GM10266 (cell line): Measurements from ENCODE around the gene TEKT2.
A peak's percentile ranks its signal among the peaks of the same experiment; 100 is the strongest.

Experiments
- DNase-seq: peaks from one replicate; pipeline ENCODE4 v3.0.0; 2012; ENCODE audit errors: extremely low spot score
- TF ChIP-seq, protein P1 (sequence below): IDR thresholded peaks from 2 replicates; pipeline ENCODE4 v1.5.1; 2012; ENCODE audit warnings: mild to moderate bottlenecking, low read depth; ENCODE audit not compliant: control insufficient read depth, insufficient read depth; ENCODE audit errors: missing control alignments

TEKT2 gene

DNA sequence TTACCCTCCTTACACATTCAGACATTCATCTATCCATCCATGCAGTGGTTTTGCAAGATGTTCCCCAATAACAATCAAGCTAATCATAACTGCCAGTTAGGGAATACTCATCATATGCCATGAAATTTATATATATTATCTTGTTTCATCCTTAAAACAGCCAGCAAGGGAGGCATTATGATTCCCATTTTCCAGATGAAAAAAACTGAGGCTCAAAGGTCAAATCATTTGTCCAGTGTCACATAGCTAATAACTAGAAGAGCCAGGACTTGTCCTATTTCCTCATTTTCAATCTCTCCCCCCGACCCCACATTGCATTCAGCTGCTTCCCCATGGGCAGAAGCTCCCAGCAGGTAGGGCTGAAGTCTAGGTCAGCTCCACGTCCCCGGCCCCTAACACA, 48.1 kb downstream of the TEKT2 start:
- DNase-seq: no peak
- TF ChIP-seq, protein P1, sequence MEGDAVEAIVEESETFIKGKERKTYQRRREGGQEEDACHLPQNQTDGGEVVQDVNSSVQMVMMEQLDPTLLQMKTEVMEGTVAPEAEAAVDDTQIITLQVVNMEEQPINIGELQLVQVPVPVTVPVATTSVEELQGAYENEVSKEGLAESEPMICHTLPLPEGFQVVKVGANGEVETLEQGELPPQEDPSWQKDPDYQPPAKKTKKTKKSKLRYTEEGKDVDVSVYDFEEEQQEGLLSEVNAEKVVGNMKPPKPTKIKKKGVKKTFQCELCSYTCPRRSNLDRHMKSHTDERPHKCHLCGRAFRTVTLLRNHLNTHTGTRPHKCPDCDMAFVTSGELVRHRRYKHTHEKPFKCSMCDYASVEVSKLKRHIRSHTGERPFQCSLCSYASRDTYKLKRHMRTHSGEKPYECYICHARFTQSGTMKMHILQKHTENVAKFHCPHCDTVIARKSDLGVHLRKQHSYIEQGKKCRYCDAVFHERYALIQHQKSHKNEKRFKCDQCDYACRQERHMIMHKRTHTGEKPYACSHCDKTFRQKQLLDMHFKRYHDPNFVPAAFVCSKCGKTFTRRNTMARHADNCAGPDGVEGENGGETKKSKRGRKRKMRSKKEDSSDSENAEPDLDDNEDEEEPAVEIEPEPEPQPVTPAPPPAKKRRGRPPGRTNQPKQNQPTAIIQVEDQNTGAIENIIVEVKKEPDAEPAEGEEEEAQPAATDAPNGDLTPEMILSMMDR: no peak

DNA sequence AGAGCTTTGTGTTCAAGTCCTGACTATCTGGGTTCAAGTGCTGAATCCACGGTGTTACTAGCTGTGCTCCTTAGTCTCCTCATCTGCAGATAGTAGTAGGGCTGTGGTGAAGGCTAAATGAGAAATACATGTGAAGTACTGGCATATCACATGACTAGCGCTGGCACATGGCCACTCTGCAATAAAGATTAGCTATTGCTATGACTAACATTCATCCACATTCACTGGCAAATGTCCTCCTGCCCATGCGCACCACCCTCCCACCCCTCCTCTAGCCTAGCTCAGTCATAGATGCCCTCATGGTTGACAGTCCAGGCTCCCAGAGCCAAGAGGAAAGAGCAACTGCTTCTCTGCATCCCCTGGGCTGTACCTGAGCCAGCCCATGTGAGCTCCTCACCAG, 49.6 kb downstream of the TEKT2 start:
- DNase-seq: no peak

DNA sequence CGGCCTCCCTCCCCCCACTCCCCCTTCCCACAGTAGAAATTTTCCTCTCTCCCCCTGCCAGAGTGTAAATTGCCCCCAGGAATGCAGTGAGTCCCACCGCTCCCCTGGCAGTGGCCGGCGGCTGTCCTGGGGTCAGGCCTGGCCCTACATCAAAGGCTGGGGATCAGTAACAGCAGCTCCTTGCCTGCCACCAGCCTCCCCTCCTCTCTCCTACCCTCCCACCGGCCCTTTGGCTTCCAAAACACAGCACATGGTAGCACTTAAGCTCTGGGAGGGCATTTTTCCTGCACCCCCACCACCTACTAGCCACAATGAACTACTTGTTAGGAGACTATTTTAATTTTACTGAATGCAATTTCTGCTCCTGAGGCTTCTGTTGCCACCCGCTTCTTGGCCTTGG, 50.1 kb downstream of the TEKT2 start:
- DNase-seq: no peak
- TF ChIP-seq, protein P1: no peak

More for the DNA sequence above, 49.6 kb downstream of the TEKT2 start:
- TF ChIP-seq, protein P1: no peak

DNA sequence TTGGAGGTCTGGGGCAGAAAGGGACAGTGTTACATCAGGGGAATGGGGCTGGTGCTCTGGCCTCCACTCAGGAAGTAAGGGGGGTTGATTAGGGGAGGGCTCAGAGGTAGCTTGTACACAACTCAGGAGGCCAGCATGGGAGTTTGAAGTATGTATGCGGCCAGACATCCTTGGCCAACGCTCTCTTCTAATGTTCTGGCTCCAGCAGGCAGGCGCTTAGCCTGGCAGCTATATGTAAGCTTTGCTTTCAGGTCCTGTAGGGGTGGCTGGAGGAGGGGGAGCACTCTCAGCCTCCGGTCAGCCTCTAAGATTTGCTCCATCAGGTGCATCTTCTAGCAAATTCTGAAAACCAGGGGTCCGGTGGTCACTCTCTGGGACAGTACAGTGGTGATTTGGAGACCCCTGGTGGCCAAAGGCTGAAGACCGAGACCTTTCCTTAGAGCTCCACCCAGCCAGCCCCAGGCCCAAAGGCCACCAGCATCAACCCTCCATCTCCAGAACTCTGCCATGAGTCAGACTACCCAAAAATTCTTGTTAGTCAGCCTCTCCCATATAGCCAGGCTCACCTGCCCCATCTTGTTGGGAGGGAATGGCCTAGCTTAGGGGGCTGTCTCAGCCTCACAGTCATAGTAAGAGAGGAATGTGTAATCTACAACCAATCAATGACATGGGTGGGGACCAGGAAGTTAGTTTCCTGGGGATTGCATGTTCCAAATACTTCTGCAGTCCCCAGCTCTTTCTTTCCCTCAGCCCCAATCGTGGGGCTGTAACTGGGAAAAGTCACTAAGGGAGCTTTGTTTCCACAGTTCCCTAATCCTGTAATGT, 50.8 kb downstream of the TEKT2 start:
- TF ChIP-seq, protein P1: peak; percentile 63
- DNase-seq: peak; percentile 74

DNA sequence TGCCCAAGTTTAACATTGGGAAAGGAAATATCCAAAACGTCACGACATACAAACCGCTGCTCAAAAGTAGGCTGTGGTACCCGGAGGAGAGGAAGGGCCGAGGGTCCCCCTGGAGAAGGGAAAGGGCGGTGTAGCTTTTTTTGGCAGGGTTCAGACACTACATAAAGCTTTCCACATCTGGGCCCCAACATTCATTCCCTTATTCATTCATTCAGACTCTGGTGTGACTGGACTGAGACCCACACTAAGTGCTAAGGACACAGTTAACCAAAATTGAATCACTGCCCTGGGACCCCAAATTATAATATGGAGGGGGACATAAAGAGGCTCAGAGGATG, 51.4 kb downstream of the TEKT2 start:
- no peak for DNase-seq
- TF ChIP-seq, protein P1: no peak

DNA sequence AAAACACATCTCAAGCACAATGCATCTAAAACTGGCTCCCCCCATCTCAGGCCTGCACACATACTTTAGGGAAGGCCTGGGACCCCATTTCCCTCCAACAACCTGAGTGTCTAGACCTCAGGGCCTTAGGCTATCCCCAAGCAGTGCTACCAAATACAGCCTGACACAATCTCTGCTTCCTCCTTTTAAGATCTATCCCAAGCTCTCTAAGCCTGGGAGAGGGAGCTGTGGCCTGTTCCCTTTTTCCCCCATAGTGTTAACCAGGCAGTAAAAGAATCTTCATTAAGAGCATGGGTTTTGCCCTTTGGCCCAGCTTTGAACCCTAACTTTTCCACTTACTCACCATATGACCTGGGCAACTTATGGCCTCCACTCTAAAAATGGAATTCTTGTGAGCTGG, 51.9 kb downstream of the TEKT2 start:
- TF ChIP-seq, protein P1: no peak
- DNase-seq: no peak

DNA sequence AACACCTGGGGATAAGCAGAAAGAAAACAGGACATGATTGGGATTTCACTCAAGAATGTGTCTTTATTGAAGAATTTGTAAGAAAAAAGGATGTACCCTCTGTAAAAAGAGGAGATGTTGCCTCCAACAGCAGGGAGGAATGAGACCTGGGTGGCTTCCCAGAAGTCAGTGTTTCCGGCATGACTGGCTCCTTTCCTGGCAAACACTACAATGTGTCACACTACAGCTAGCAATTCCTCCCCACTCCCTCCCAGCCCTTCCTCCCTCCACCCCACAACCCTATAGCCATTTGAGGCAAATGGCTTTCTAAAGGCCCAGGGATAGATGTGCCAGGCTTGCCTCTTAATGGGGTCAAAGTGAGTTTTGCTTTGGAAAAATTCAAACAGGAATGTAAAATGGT, 52.6 kb downstream of the TEKT2 start:
- no peak for DNase-seq
- TF ChIP-seq, protein P1: no peak
